HG03039 (cell line): ENCODE results near the gene DRAM2.
"Not testable (repeated sequence)": the region's sequence is repeated elsewhere in the genome, so short reads cannot be mapped to it uniquely, and the experiment has no call there.

Source experiments
- ATAC-seq: cut with Tn5 transposase; IDR thresholded peaks from one replicate; pipeline ENCODE4 v1.9.1; 2021; ENCODE audit warnings: mild to moderate bottlenecking, moderate library complexity; ENCODE audit not compliant: unreplicated experiment

DRAM2 gene

GRCh38 chr1:111145542-111145941 is 5.6 kb upstream of the DRAM2 start:
- ATAC-seq: no peak

- no peak for ATAC-seq
Observed at GRCh38 chr1:111142356-111142975, 2.6 kb upstream of the DRAM2 start.

GRCh38 chr1:111141245-111142220 is 1.6 kb upstream of the DRAM2 start:
- no peak for ATAC-seq

GRCh38 chr1:111140680-111140967 is 731 bp upstream of the DRAM2 start:
- no peak for ATAC-seq

GRCh38 chr1:111139324-111139955 is 453 bp downstream of the DRAM2 start:
- peak; percentile 35 for ATAC-seq

GRCh38 chr1:111133866-111134265 is 6.0 kb downstream of the DRAM2 start:
- no peak for ATAC-seq

GRCh38 chr1:111131693-111132092 is 8.2 kb downstream of the DRAM2 start:
- ATAC-seq: no peak

GRCh38 chr1:111129376-111129775 is 10.5 kb downstream of the DRAM2 start:
- no peak for ATAC-seq

GRCh38 chr1:111127923-111128643 is 11.8 kb downstream of the DRAM2 start:
- ATAC-seq: peak; percentile 78

- ATAC-seq: no peak
Observed at GRCh38 chr1:111126354-111126753, 13.5 kb downstream of the DRAM2 start.

- ATAC-seq: no peak
Observed at GRCh38 chr1:111116496-111116895, 23.4 kb downstream of the DRAM2 start.

- ATAC-seq: no peak
Observed at GRCh38 chr1:111110197-111110899, 29.5 kb downstream of the DRAM2 start.

- no peak for ATAC-seq
Observed at GRCh38 chr1:111104981-111105380, 34.9 kb downstream of the DRAM2 start.

GRCh38 chr1:111101854-111102642 is 37.8 kb downstream of the DRAM2 start:
- no peak for ATAC-seq

- ATAC-seq: no peak
Observed at GRCh38 chr1:111099289-111099688, 40.6 kb downstream of the DRAM2 start.

- no peak for ATAC-seq
Observed at GRCh38 chr1:111097356-111098099, 42.4 kb downstream of the DRAM2 start.

GRCh38 chr1:111095421-111095820 is 44.5 kb downstream of the DRAM2 start:
- ATAC-seq: not testable (repeated sequence)

GRCh38 chr1:111089638-111090037 is 50.3 kb downstream of the DRAM2 start:
- ATAC-seq: no peak

GRCh38 chr1:111085676-111086075 is 54.2 kb downstream of the DRAM2 start:
- ATAC-seq: no peak
